Measurements from ENCODE around the gene SLC6A7.

DNA sequence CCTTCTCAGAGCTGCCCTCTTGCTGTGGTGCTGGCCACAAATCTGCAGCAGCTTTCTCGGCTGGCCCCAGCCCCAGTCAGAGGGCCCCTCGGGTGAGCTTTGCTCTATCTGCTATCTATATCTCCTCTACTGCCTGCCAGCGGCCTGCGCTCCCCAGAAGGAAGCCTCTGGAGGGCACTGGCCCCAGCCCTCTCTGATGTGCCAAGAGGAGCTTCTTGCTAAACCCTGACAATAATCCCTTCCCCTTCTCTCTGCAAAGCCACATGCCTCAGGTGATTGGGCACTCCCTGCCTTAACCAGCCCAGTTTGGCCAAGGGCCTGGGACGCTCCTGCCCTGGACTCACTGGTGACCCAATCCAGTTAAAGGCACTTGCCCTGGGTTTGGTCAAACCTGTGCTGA, 57.0 kb downstream of the SLC6A7 start:
- no peak for TF ChIP-seq NFYB (CRISPR knock-in tag; conservative IDR thresholded peaks at IDR 0.05; ENCODE audit: low read depth)
- TF ChIP-seq, protein P1, sequence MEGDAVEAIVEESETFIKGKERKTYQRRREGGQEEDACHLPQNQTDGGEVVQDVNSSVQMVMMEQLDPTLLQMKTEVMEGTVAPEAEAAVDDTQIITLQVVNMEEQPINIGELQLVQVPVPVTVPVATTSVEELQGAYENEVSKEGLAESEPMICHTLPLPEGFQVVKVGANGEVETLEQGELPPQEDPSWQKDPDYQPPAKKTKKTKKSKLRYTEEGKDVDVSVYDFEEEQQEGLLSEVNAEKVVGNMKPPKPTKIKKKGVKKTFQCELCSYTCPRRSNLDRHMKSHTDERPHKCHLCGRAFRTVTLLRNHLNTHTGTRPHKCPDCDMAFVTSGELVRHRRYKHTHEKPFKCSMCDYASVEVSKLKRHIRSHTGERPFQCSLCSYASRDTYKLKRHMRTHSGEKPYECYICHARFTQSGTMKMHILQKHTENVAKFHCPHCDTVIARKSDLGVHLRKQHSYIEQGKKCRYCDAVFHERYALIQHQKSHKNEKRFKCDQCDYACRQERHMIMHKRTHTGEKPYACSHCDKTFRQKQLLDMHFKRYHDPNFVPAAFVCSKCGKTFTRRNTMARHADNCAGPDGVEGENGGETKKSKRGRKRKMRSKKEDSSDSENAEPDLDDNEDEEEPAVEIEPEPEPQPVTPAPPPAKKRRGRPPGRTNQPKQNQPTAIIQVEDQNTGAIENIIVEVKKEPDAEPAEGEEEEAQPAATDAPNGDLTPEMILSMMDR (IDR thresholded peaks at IDR 0.05): no peak
- TF ChIP-seq, protein P2, sequence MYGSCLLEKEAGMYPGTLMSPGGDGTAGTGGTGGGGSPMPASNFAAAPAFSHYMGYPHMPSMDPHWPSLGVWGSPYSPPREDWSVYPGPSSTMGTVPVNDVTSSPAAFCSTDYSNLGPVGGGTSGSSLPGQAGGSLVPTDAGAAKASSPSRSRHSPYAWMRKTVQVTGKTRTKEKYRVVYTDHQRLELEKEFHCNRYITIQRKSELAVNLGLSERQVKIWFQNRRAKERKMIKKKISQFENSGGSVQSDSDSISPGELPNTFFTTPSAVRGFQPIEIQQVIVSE (CRISPR knock-in tag; IDR thresholded peaks at IDR 0.05; ENCODE audit: borderline replicate concordance): no peak

Data from WTC11 (cell line).